GM12891 (cell line): Measurements from ENCODE around the gene NEK11.

ENCODE experiments used
- DNase-seq: peaks from one replicate; pipeline ENCODE4 v3.0.0; 2011; ENCODE audit warnings: low spot score; ENCODE audit not compliant: insufficient read length
- FAIRE-seq: peaks from 2 replicates; lab custom pipeline; 2011; peaks lifted over from hg19 to GRCh38; lab: Jason Lieb, UNC
- PAX5 ChIP-seq: IDR thresholded peaks from 2 replicates; pipeline ENCODE4 v1.6.1; 2011; ENCODE audit warnings: low read length, moderate library complexity, mild to moderate bottlenecking; ENCODE audit not compliant: insufficient read depth, severe bottlenecking
- POLR2A ChIP-seq: IDR thresholded peaks from 2 replicates; pipeline ENCODE4 v1.6.1; 2011; ENCODE audit warnings: low read depth, low read length, control low read depth
- POLR2AphosphoS5 ChIP-seq: IDR thresholded peaks from 2 replicates; pipeline ENCODE4 v1.6.1; 2011; ENCODE audit warnings: low read depth, low read length, control low read depth
- POU2F2 ChIP-seq: IDR thresholded peaks from 2 replicates; pipeline ENCODE4 v1.6.1; 2011; ENCODE audit warnings: low read depth, mild to moderate bottlenecking, control low read depth, low read length, moderate library complexity
- SPI1 ChIP-seq: IDR thresholded peaks from 2 replicates; pipeline ENCODE4 v1.6.1; 2011; ENCODE audit warnings: low read depth, low read length, control low read depth
- TAF1 ChIP-seq: IDR thresholded peaks from 2 replicates; pipeline ENCODE4 v1.6.1; 2011; ENCODE audit warnings: low read depth, low read length, control low read depth

The NEK11 gene

DNA sequence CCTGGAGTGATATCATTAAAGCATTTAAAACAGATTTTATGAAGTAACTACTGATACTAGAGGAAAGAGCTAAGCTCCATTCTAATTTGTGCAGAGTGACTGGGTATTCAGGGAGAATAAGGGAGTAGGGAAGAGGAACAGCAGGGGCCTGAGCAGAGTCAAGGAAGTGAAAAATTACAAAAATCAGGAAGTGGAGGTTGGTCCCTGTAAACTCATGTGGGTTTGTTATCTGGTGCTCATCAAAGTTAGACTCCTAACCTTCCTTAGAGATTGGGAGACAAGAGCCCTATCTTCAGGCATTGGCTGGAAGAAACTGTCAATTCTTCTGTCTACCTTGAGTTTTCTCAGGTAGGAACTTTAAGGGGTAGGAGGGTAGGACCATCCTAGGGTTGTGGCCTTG is 82.5 kb downstream of the NEK11 start:
- FAIRE-seq: no peak
- DNase-seq: no peak
- TF ChIP-seq POU2F2 (no peak), POLR2AphosphoS5 (no peak), POLR2A (no peak), TAF1 (no peak), SPI1 (no peak)

DNA sequence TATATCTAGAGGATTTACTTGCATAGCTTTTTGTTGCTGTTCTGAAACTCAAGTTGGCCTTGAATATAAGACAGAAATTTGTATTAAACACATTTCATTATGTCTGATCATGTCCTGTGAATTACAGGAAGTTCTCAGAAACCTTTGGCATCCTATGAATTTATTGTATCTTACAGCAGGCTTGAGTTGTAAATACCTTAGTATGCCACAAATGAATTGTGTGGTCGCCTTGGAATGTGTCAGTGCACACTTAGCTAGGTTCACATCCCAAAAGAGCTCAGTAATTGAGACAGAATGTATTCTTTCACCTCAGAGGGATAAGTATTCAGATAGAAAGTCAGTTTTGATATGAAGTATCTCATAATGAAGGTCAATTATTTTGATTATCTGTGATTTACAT is 83.4 kb downstream of the NEK11 start:
- no peak for DNase-seq
- TF ChIP-seq POU2F2 (no peak), TAF1 (no peak), POLR2AphosphoS5 (no peak), PAX5 (no peak), POLR2A (no peak), SPI1 (no peak)

DNA sequence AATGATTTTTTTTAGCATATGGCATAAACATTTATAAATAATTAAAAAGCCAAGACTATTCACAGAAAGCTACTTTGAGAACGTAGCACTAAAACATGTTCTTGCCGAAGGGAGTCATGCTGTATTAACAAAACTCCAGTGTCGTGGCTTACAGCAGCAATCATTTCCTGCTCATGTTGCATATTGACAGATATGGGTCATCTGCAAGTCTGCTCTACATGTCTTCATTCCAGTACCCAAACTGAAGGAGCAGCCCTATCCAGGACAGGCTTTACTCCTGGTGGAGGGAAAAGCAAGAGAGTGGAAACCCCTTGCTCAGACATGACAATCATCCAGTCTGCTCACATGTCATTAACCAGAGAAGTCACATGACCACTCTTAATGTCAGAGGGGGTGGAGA is 87.6 kb downstream of the NEK11 start:
- TF ChIP-seq PAX5 (no peak), POLR2A (no peak), SPI1 (no peak), POU2F2 (no peak), POLR2AphosphoS5 (no peak), TAF1 (no peak)
- FAIRE-seq (no peak), DNase-seq (no peak)

More for the DNA sequence above, 83.4 kb downstream of the NEK11 start:
- no peak for FAIRE-seq

DNA sequence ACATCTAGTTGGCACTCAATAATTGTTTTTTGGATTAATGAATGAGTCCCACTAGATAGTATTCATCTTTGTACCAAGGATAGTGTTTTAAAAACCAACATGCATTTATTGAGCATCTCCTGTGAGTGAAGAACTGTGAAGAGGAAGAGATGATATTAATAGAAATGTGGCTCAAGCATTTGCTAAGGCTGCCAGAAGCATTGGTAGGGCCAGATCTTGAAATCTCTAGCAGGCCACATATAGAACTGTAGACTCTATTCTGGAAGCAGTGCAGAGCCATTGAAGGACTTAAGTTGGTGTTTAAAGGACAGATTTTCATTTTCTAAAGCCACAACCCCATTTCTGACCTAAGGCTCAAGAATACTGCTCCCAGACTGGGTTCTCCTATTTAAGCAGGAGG is 99.0 kb downstream of the NEK11 start:
- no peak for DNase-seq
- no peak for FAIRE-seq
- no peak for TF ChIP-seq POLR2AphosphoS5
- no peak for TF ChIP-seq PAX5
- TF ChIP-seq POU2F2: no peak
- no peak for TF ChIP-seq POLR2A
- TF ChIP-seq SPI1: no peak
- TF ChIP-seq TAF1: no peak

DNA sequence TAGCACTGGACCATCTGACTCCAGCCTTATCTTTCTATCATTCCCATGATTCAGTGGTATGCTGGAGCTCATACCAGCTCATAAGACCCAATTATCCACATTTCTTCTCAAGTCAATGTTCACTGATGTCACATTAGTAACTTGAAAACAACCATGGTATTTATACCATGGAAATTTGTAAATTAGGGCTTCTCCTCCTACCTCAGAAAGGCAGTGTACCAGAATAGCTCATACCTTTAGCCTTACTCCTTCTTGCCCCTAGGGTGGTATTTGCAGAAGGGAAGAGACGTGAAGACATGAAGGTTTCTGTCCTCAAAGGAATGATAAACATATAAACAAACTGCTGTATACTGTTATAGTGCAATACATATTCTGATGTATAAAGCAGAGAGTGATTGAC is 114.2 kb downstream of the NEK11 start:
- TF ChIP-seq SPI1 (no peak), POLR2A (no peak), TAF1 (no peak), POU2F2 (no peak), POLR2AphosphoS5 (no peak), PAX5 (no peak)
- DNase-seq: no peak
- FAIRE-seq: no peak

DNA sequence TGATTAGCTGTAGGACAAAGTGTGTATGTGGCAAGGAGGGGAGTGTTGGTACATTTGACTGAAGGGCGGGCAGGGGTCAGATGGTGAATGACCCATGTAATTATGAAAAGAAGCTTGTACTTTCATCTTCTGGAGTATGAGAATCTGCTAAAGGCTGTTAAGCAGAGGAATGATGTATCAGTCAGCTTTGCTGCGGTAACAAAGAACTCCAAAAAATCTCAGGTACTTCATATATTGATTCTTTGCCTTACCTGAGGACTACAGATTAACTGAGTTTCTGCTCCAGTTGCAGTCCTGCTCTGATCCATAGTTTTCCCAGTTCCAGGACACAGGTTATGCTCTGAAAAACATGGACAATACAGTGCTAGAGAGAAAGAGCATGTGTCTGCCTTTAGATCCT is 115.1 kb downstream of the NEK11 start:
- no peak for FAIRE-seq
- no peak for DNase-seq
- TF ChIP-seq POU2F2: no peak
- no peak for TF ChIP-seq SPI1
- no peak for TF ChIP-seq TAF1
- TF ChIP-seq POLR2AphosphoS5: no peak
- TF ChIP-seq PAX5: no peak
- TF ChIP-seq POLR2A: no peak

DNA sequence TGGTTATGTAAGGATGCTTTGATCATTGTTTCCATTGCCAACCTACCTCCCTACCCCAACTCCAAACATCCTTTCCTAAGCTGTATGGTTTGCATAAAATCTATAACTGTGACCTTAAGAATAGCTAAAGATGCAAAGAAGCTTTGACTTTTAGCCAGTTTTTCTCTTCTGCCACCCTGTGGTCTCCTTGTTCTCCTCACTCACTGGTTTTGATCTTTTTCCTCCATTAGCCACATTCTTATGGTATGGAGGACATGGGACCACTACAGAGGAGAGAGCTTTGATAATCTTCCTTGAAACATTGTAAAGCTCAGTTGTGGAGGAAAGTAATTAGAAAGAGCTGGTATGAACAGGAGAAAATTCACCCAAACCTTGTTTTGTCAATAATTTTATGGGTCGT is 115.9 kb downstream of the NEK11 start:
- TF ChIP-seq PAX5: no peak
- FAIRE-seq (no peak), DNase-seq (no peak)

DNA sequence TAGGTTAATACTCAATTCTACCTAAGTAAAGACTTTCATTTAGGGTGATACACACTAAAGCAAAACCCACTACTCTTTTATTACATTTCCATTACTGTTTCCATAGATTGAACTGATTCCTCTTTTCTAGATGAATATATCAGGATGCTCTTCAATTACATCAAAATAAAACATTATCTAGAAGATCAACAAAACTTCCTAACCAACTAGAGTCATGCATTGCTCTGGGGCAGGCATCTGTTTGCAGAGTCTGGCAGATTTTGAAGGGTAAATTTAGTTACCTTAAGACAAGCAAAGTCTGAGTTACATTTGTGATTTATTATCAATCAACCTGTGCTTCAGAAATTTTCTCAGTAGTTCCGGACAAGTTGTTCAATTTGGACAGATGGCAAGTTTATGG is 117.1 kb downstream of the NEK11 start:
- TF ChIP-seq POLR2AphosphoS5 (no peak), TAF1 (no peak), POLR2A (no peak), SPI1 (no peak), PAX5 (no peak), POU2F2 (no peak)
- FAIRE-seq (no peak), DNase-seq (no peak)

DNA sequence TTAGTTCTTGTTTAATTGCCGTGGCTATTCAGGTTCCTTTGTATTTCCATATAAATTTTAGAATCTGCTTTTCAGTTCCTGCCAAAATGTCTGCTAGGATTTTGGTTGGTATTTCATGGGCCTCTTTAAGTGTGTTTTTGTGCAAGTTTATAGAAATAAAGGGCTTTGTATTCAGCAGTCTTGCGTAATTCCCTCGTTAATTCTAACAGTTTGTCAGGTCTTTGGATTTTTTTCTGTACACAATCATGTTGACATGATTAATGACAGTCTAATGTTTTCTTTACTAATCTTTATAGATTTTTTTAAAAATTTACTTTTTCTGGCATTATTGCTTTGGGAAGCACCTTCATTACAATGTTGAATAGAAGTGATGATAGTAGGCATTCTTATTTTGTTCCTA is 120.9 kb downstream of the NEK11 start:
- no peak for DNase-seq
- FAIRE-seq: no peak
- TF ChIP-seq TAF1: no peak
- TF ChIP-seq POLR2AphosphoS5: no peak
- TF ChIP-seq POLR2A: no peak
- no peak for TF ChIP-seq SPI1
- TF ChIP-seq POU2F2: no peak
- TF ChIP-seq PAX5: no peak

DNA sequence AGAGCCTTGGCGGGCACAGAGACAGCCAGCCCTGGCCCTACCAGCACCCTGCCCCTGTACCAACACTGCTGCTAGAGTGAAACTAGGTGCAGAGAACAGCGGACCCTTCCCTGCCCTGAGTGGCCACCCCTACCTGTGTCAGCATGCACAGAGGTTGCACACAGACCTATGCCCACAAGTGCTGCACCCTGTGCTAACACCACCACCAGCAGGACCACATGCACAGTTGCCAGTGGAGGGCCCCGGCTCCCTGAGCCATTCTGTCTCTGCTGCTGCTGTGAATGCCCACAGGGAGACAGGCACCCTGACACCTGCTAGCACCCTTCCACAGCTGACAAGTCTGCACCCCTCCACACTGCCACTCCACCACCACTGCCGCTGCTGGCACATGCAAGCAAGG is 131.8 kb downstream of the NEK11 start:
- DNase-seq (no peak), FAIRE-seq (no peak)
- TF ChIP-seq TAF1 (no peak), PAX5 (no peak), POLR2A (no peak), POLR2AphosphoS5 (no peak), SPI1 (no peak), POU2F2 (no peak)
